ENCODE data around the gene TDRD1.

Gene TDRD1, protein sequence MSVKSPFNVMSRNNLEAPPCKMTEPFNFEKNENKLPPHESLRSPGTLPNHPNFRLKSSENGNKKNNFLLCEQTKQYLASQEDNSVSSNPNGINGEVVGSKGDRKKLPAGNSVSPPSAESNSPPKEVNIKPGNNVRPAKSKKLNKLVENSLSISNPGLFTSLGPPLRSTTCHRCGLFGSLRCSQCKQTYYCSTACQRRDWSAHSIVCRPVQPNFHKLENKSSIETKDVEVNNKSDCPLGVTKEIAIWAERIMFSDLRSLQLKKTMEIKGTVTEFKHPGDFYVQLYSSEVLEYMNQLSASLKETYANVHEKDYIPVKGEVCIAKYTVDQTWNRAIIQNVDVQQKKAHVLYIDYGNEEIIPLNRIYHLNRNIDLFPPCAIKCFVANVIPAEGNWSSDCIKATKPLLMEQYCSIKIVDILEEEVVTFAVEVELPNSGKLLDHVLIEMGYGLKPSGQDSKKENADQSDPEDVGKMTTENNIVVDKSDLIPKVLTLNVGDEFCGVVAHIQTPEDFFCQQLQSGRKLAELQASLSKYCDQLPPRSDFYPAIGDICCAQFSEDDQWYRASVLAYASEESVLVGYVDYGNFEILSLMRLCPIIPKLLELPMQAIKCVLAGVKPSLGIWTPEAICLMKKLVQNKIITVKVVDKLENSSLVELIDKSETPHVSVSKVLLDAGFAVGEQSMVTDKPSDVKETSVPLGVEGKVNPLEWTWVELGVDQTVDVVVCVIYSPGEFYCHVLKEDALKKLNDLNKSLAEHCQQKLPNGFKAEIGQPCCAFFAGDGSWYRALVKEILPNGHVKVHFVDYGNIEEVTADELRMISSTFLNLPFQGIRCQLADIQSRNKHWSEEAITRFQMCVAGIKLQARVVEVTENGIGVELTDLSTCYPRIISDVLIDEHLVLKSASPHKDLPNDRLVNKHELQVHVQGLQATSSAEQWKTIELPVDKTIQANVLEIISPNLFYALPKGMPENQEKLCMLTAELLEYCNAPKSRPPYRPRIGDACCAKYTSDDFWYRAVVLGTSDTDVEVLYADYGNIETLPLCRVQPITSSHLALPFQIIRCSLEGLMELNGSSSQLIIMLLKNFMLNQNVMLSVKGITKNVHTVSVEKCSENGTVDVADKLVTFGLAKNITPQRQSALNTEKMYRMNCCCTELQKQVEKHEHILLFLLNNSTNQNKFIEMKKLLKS

GRCh38 chr10:114179148-114179547, at the start of gene TDRD1:
Gene TDRD1 (plus strand): TSS chr10:114179353. CDS start chr10:114187832, 8,479 bp downstream.
- no peak for TF ChIP-seq RARB (CRISPR knock-in tag; IDR thresholded peaks at IDR 0.05)
- TF ChIP-seq OSR1 (CRISPR knock-in tag; IDR thresholded peaks at IDR 0.05) = no peak
- TF ChIP-seq CREB5 (CRISPR knock-in tag; IDR thresholded peaks at IDR 0.05; ENCODE audit: low read depth) = no peak
- no peak for TF ChIP-seq ZFP30 (CRISPR knock-in tag; IDR thresholded peaks at IDR 0.05)
- no peak for TF ChIP-seq ISL1 (CRISPR knock-in tag; IDR thresholded peaks at IDR 0.05)
- no peak for TF ChIP-seq BACH2 (CRISPR knock-in tag; IDR thresholded peaks at IDR 0.05; ENCODE audit: borderline replicate concordance)
- no peak for TF ChIP-seq PPARA (CRISPR knock-in tag; IDR thresholded peaks at IDR 0.05; ENCODE audit: borderline replicate concordance)
- no peak for TF ChIP-seq CSRNP3 (CRISPR knock-in tag; IDR thresholded peaks at IDR 0.05)
- TF ChIP-seq CSDC2 (CRISPR knock-in tag; IDR thresholded peaks at IDR 0.05) = no peak
- TF ChIP-seq ZNF70 (CRISPR knock-in tag; IDR thresholded peaks at IDR 0.05) = no peak
- TF ChIP-seq ESRRG (CRISPR knock-in tag; IDR thresholded peaks at IDR 0.05) = no peak
- TF ChIP-seq TOX (CRISPR knock-in tag; IDR thresholded peaks at IDR 0.05; ENCODE audit: borderline replicate concordance) = no peak
- TF ChIP-seq ZNF8 (CRISPR knock-in tag; IDR thresholded peaks at IDR 0.05) = no peak
- no peak for TF ChIP-seq ARNTL (CRISPR knock-in tag; IDR thresholded peaks at IDR 0.05; ENCODE audit: borderline replicate concordance, low read depth)
- TF ChIP-seq, protein P1, sequence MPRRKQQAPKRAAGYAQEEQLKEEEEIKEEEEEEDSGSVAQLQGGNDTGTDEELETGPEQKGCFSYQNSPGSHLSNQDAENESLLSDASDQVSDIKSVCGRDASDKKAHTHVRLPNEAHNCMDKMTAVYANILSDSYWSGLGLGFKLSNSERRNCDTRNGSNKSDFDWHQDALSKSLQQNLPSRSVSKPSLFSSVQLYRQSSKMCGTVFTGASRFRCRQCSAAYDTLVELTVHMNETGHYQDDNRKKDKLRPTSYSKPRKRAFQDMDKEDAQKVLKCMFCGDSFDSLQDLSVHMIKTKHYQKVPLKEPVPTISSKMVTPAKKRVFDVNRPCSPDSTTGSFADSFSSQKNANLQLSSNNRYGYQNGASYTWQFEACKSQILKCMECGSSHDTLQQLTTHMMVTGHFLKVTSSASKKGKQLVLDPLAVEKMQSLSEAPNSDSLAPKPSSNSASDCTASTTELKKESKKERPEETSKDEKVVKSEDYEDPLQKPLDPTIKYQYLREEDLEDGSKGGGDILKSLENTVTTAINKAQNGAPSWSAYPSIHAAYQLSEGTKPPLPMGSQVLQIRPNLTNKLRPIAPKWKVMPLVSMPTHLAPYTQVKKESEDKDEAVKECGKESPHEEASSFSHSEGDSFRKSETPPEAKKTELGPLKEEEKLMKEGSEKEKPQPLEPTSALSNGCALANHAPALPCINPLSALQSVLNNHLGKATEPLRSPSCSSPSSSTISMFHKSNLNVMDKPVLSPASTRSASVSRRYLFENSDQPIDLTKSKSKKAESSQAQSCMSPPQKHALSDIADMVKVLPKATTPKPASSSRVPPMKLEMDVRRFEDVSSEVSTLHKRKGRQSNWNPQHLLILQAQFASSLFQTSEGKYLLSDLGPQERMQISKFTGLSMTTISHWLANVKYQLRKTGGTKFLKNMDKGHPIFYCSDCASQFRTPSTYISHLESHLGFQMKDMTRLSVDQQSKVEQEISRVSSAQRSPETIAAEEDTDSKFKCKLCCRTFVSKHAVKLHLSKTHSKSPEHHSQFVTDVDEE (CRISPR knock-in tag; IDR thresholded peaks at IDR 0.05) = no peak
- TF ChIP-seq GLIS3 (CRISPR knock-in tag; IDR thresholded peaks at IDR 0.05) = no peak
- no peak for TF ChIP-seq SNAI2 (CRISPR knock-in tag; IDR thresholded peaks at IDR 0.05)
- TF ChIP-seq PATZ1 (CRISPR knock-in tag; IDR thresholded peaks at IDR 0.05; ENCODE audit: borderline replicate concordance) = no peak
- no peak for TF ChIP-seq ZFP3 (CRISPR knock-in tag; IDR thresholded peaks at IDR 0.05)
- no peak for ATAC-seq

GRCh38 chr10:114131094-114131493, 48.1 kb upstream of the TDRD1 start:
- no peak for ATAC-seq
- TF ChIP-seq RARB (CRISPR knock-in tag; IDR thresholded peaks at IDR 0.05) = no peak
- TF ChIP-seq ZNF70 (CRISPR knock-in tag; IDR thresholded peaks at IDR 0.05) = no peak
- TF ChIP-seq ISL1 (CRISPR knock-in tag; IDR thresholded peaks at IDR 0.05) = no peak
- no peak for TF ChIP-seq TOX (CRISPR knock-in tag; IDR thresholded peaks at IDR 0.05; ENCODE audit: borderline replicate concordance)
- TF ChIP-seq ZFP3 (CRISPR knock-in tag; IDR thresholded peaks at IDR 0.05) = no peak
- no peak for TF ChIP-seq ZNF565 (CRISPR knock-in tag; conservative IDR thresholded peaks at IDR 0.05; ENCODE audit: low read depth)
- no peak for TF ChIP-seq ZNF8 (CRISPR knock-in tag; IDR thresholded peaks at IDR 0.05)
- no peak for TF ChIP-seq ARNTL (CRISPR knock-in tag; IDR thresholded peaks at IDR 0.05; ENCODE audit: borderline replicate concordance, low read depth)
- TF ChIP-seq PPARA (CRISPR knock-in tag; IDR thresholded peaks at IDR 0.05; ENCODE audit: borderline replicate concordance) = no peak
- TF ChIP-seq OSR1 (CRISPR knock-in tag; IDR thresholded peaks at IDR 0.05) = no peak
- TF ChIP-seq CSRNP3 (CRISPR knock-in tag; IDR thresholded peaks at IDR 0.05) = no peak
- no peak for TF ChIP-seq PATZ1 (CRISPR knock-in tag; IDR thresholded peaks at IDR 0.05; ENCODE audit: borderline replicate concordance)
- TF ChIP-seq CSDC2 (CRISPR knock-in tag; IDR thresholded peaks at IDR 0.05) = no peak
- no peak for TF ChIP-seq ZFP30 (CRISPR knock-in tag; IDR thresholded peaks at IDR 0.05)
- no peak for TF ChIP-seq TCF4 (CRISPR knock-in tag; IDR thresholded peaks at IDR 0.05; ENCODE audit: borderline replicate concordance)
- no peak for TF ChIP-seq ZC3H10 (CRISPR knock-in tag; IDR thresholded peaks at IDR 0.05)
- TF ChIP-seq POU6F1 (CRISPR knock-in tag; IDR thresholded peaks at IDR 0.05; ENCODE audit: borderline replicate concordance, low read depth) = no peak

Measured in SK-N-SH treated with all-trans-retinoic acid at 6 μM for 48 hours (cell line).